ENCODE measurements around the gene MYL12A.

The MYL12A gene

GRCh38 chr18:3305354-3305762, 57.8 kb downstream of the MYL12A start:
- CTCF ChIA-PET: no interaction called here
- no peak for DNase-seq (ENCODE audit: extremely low spot score)
- TF ChIP-seq LEF1 (IDR thresholded peaks at IDR 0.05; ENCODE audit: borderline replicate concordance): no peak
- TF ChIP-seq FOXA1 (IDR thresholded peaks at IDR 0.05): no peak
- no peak for TF ChIP-seq SUZ12 (IDR thresholded peaks at IDR 0.05)
- TF ChIP-seq L3MBTL2 (conservative IDR thresholded peaks at IDR 0.05): no peak
- POLR2A ChIA-PET: no interaction called here

Data from HEK293T (cell line).